Duodenal mucosa (tissue), 2 donors: ENCODE measurements around the gene OPRM1.

Experiments used
- H3K27ac ChIP-seq: one replicate; pipeline ENCODE4 v1.7.0; 2013; ENCODE audit warnings: low read depth, low read length
- H3K27me3 ChIP-seq, 2 donors: one replicate each; pipeline ENCODE4 v1.7.0; 2013; ENCODE audit warnings: low read length in 2 of 2, control low read depth in 1 of 2; ENCODE audit not compliant: insufficient read depth in 2 of 2, control insufficient read depth in 1 of 2
- H3K36me3 ChIP-seq, 2 donors: one replicate each; pipeline ENCODE4 v1.7.0; 2013; ENCODE audit warnings: low read length in 2 of 2, control low read depth in 1 of 2; ENCODE audit not compliant: insufficient read depth in 2 of 2, control insufficient read depth in 1 of 2
- H3K4me1 ChIP-seq, 2 donors: one replicate each; pipeline ENCODE4 v1.7.0; 2013; ENCODE audit warnings: low read length in 2 of 2, control low read depth in 1 of 2; ENCODE audit not compliant: insufficient read depth in 2 of 2, control insufficient read depth in 1 of 2
- H3K4me3 ChIP-seq, 2 donors: one replicate each; pipeline ENCODE4 v1.7.0; 2013; ENCODE audit warnings: low read length in 2 of 2, low read depth in 1 of 2
- H3K9ac ChIP-seq, 2 donors: one replicate each; pipeline ENCODE4 v1.7.0; 2013; ENCODE audit warnings: low read length in 2 of 2, low read depth in 1 of 2
- H3K9me3 ChIP-seq, 2 donors: one replicate each; pipeline ENCODE4 v1.7.0; 2013; ENCODE audit warnings: low read length in 2 of 2, control low read depth in 1 of 2; ENCODE audit not compliant: control insufficient read depth in 1 of 2

OPRM1 gene

GRCh38 chr6:154039231-154039842, at the start of gene OPRM1:
Gene OPRM1 (plus strand): TSS chr6:154039240. CDS start chr6:154039545, 305 bp downstream.
- H3K27me3 ChIP-seq = peaks cover 0 to 4% of the 10 kb centered on the region in 2 donors
- H3K9me3 ChIP-seq = no peaks in the 10 kb centered on the region
- no peaks in the 10 kb centered on the region for H3K4me1 ChIP-seq
- no peaks in the 10 kb centered on the region for H3K36me3 ChIP-seq
- H3K4me3 ChIP-seq = no peak within 1 kb of the TSS
- no peak within 1 kb of the TSS for H3K27ac ChIP-seq
- H3K9ac ChIP-seq = no peak within 1 kb of the TSS

- H3K4me1 ChIP-seq = no peaks in the 10 kb centered on the region
- no peaks in the 10 kb centered on the region for H3K27me3 ChIP-seq
Observed at GRCh38 chr6:153989989-153990388, 49.1 kb upstream of the OPRM1 start.

GRCh38 chr6:153994004-153994403, 45.0 kb upstream of the OPRM1 start:
- Histone ChIP-seq H3K27me3 (no peaks in the 10 kb centered on the region), H3K4me3 (no peak overlapping the region), H3K36me3 (no peaks in the 10 kb centered on the region), H3K9me3 (no peaks in the 10 kb centered on the region), H3K27ac (no peak overlapping the region), H3K4me1 (no peaks in the 10 kb centered on the region), H3K9ac (no peak overlapping the region)

More at GRCh38 chr6:153989989-153990388, 49.1 kb upstream of the OPRM1 start:
- H3K4me3 ChIP-seq = no peak overlapping the region
- no peak overlapping the region for H3K27ac ChIP-seq
- no peaks in the 10 kb centered on the region for H3K36me3 ChIP-seq
- no peaks in the 10 kb centered on the region for H3K9me3 ChIP-seq
- H3K9ac ChIP-seq = no peak overlapping the region

GRCh38 chr6:153994811-153995210, 44.2 kb upstream of the OPRM1 start:
- Histone ChIP-seq H3K4me3 (no peak overlapping the region), H3K27ac (no peak overlapping the region), H3K9me3 (no peaks in the 10 kb centered on the region), H3K27me3 (no peaks in the 10 kb centered on the region), H3K4me1 (no peaks in the 10 kb centered on the region), H3K36me3 (no peaks in the 10 kb centered on the region), H3K9ac (no peak overlapping the region)

GRCh38 chr6:153997221-153997620, 41.8 kb upstream of the OPRM1 start:
- H3K9me3 ChIP-seq = no peaks in the 10 kb centered on the region
- H3K36me3 ChIP-seq = no peaks in the 10 kb centered on the region
- no peaks in the 10 kb centered on the region for H3K4me1 ChIP-seq
- no peak overlapping the region for H3K27ac ChIP-seq
- no peak overlapping the region for H3K4me3 ChIP-seq
- H3K9ac ChIP-seq = no peak overlapping the region
- H3K27me3 ChIP-seq = no peaks in the 10 kb centered on the region

GRCh38 chr6:154001494-154002285, 37.4 kb upstream of the OPRM1 start:
- H3K4me3 ChIP-seq = no peak overlapping the region
- no peaks in the 10 kb centered on the region for H3K36me3 ChIP-seq
- no peak overlapping the region for H3K27ac ChIP-seq
- no peaks in the 10 kb centered on the region for H3K9me3 ChIP-seq
- no peaks in the 10 kb centered on the region for H3K27me3 ChIP-seq
- no peaks in the 10 kb centered on the region for H3K4me1 ChIP-seq
- H3K9ac ChIP-seq = no peak overlapping the region

- no peaks in the 10 kb centered on the region for H3K36me3 ChIP-seq
- no peaks in the 10 kb centered on the region for H3K9me3 ChIP-seq
- H3K27me3 ChIP-seq = no peaks in the 10 kb centered on the region
- no peak overlapping the region for H3K4me3 ChIP-seq
- no peaks in the 10 kb centered on the region for H3K4me1 ChIP-seq
- H3K9ac ChIP-seq = no peak overlapping the region
- no peak overlapping the region for H3K27ac ChIP-seq
Observed at GRCh38 chr6:154002894-154003293, 36.1 kb upstream of the OPRM1 start.

GRCh38 chr6:154010371-154010770, 28.7 kb upstream of the OPRM1 start:
- Histone ChIP-seq H3K4me3 (no peak overlapping the region), H3K27ac (no peak overlapping the region), H3K36me3 (no peaks in the 10 kb centered on the region), H3K9me3 (no peaks in the 10 kb centered on the region), H3K4me1 (no peaks in the 10 kb centered on the region), H3K9ac (no peak overlapping the region), H3K27me3 (no peaks in the 10 kb centered on the region)

GRCh38 chr6:154012852-154013251, 26.2 kb upstream of the OPRM1 start:
- Histone ChIP-seq H3K27me3 (no peaks in the 10 kb centered on the region), H3K27ac (no peak overlapping the region), H3K36me3 (no peaks in the 10 kb centered on the region), H3K4me3 (no peak overlapping the region), H3K9me3 (no peaks in the 10 kb centered on the region), H3K9ac (no peak overlapping the region), H3K4me1 (no peaks in the 10 kb centered on the region)

- Histone ChIP-seq H3K9ac (no peak overlapping the region), H3K4me3 (no peak overlapping the region), H3K36me3 (no peaks in the 10 kb centered on the region), H3K9me3 (no peaks in the 10 kb centered on the region), H3K27ac (no peak overlapping the region), H3K4me1 (no peaks in the 10 kb centered on the region), H3K27me3 (no peaks in the 10 kb centered on the region)
Observed at GRCh38 chr6:154017786-154018185, 21.3 kb upstream of the OPRM1 start.
